Left cardiac atrium (tissue), 4 donors: ENCODE data around the gene VANGL2. TPM values are rescaled to one million over a fixed set of nuclear protein-coding genes. Genes with fewer than 3 reads are reported as not detected.

ENCODE experiments used
- ATAC-seq, 2 donors: fragments of 200-7000 bp; cut with Tn5 transposase; one replicate each; pipeline ENCODE4 v1.9.1; 2020; ENCODE audit warnings: mild to moderate bottlenecking in 2 of 2, moderate library complexity in 2 of 2
- DNase-seq: peaks from one replicate; pipeline ENCODE4 v3.0.0-alpha.2; 2020
- intact Hi-C, 2 donors: fragments of 100-400 bp; cut with DNase I; formaldehyde crosslinking; loops; one replicate each; pipeline versions ENCODE4 v1.14.1 to v1.15.1; 2022 to 2023
- long read RNA-seq: library from polyadenylated mRNA; unstranded; transcript quantifications from one replicate; pipeline ENCODE4 v2.0.0, GENCODE V29; 2021
- total RNA-seq, 2 donors: library from RNA; stranded (reverse); fragmentation: NEBNext Ultra II Directional; extraction: Animal tissue kit (Norgen Biotek cat#: 25700); gene quantifications; one replicate each; pipeline ENCODE4 v1.2.1, GENCODE V29; 2021
- donor health status: DM: no; HTN: yes; CAD: no.
- donor health status: DM: no; HTN: yes; CAD: no; lungs with severe emphysema.
- donor health status: DM: yes; HTN: yes; CAD: no.
- donor health status: Dilated cardiomyopathy.

VANGL2 gene
- total RNA-seq, result 1 to 10 TPM; 4.1 to 5.1 TPM
- long read RNA-seq, result 0 reads

DNA sequence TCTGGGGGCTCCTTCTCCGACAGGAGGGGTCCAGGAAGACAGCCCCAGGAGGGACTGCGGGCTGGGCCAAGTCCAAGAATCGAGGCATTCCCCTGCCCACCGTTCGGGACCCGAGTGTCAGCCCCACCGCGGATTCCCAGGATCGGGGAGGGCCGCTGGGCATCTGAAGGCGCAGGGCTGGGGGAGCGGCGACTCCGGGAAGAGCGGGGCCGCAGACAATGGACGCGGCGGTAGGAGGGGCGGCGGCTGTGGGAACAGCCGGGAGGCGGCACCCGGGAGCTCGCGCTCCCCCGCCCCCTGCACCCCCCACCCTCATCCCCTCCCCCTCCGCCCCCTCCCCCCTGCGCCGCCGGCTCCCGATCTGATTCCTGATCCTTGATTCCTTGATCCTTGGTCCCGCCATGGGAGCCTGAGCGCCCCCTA is at the start of gene VANGL2:
Gene VANGL2 (plus strand): TSS at position 342 of the 423 bp plus-strand sequence. CDS start 15,274 bp downstream, outside the sequence.
- ATAC-seq, result peak; percentile 84 to 86
- DNase-seq, result peak; percentile 84
- intact Hi-C loops, result loop anchor here in 1 of 2 donors (10.0 kb wide), 1 partner anchor 55 kb away; the partner anchor contains the start of genes COPA and NCSTN

DNA sequence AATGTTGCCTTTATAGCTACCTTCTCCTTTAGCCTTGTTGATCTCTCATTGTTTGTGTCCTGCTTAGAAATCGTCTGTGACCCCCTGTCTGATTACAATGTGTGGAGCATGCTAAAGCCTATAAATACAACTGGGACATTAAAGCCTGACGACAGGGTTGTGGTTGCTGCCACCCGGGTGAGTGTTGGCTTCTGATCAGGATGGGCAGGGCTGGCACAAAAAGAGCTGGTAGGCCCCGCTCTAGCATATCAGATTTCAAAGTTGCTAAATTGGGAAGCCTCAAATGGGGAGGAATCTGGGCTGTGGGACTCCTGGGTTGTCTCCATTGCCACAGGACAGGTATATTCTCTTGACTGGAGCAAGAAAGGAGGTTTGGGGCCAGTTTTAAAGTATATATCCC is 48.7 kb upstream of the VANGL2 start:
- intact Hi-C loops, result no loop called here
- no peak for DNase-seq
- ATAC-seq, result peak; percentile 63 to 85

DNA sequence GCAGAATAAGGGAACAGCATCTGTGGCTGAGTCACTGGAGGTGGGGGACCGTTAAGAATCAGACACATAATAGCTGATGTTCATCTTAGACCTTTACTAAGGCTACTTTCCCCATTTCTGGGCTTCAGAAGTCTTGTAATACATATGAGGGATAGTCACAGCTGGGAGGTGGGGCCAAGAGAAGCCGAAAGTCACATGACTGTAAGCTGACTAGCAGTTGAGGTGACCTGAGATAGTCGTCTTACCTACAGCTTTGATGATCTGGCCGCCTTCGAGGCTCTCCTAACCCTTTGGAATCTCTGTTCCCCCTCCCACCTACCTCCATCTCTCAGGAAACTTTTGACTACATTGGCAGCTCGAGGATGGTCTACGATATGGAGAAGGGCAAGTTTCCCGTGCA is 47.8 kb upstream of the VANGL2 start:
- DNase-seq (no peak), ATAC-seq (no peak)
- intact Hi-C loops, result no loop called here

DNA sequence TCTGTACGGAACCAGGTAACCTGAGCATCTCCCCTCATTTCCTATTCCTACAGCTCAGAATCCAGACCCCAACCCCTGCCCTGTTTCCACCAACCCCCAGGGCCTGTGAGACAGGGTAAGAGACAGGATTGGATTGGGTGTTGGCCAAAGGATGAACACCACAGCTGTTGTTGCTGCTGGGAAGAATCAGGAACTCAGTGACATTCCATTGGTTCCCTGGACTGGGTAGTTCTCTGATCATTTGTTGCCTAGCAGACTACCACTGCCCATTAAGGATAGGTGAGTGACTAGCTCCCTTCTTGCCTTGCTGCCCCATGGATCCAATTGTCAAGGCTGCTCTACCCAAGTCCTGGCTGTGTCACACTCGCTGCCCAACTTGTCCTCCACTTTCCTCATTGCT is 47.1 kb upstream of the VANGL2 start:
- ATAC-seq (no peak), DNase-seq (no peak)
- intact Hi-C loops, result no loop called here

DNA sequence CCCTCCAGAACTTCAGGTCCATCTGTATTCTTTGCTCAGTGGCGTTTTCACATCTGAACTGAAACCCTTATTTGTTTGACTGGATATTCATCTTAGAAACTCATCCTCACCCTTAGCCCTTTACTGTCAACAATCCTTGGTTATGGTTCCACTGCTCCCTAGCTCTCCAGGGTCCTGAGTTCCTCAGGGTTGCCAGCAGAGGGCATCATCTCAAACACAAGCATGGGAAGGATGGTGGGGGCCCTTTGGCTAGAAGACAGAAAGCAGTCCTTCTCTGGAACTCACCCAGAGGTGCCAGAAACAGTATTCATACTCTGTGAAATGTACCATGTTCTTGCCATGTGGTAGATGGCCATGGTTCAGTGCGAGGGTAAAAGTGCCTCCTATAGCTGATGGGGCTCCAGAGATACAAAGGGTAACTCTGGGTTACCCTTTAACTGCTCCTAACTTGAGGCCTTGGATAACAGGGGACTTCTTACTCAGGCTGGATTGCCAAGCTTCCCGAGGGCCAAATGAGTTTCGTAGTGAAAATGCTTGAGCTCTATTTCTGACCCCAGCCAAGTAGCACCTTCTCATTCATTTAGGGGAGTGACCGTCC is 45.9 kb upstream of the VANGL2 start:
- ATAC-seq (no peak), DNase-seq (no peak)
- intact Hi-C loops, result no loop called here

DNA sequence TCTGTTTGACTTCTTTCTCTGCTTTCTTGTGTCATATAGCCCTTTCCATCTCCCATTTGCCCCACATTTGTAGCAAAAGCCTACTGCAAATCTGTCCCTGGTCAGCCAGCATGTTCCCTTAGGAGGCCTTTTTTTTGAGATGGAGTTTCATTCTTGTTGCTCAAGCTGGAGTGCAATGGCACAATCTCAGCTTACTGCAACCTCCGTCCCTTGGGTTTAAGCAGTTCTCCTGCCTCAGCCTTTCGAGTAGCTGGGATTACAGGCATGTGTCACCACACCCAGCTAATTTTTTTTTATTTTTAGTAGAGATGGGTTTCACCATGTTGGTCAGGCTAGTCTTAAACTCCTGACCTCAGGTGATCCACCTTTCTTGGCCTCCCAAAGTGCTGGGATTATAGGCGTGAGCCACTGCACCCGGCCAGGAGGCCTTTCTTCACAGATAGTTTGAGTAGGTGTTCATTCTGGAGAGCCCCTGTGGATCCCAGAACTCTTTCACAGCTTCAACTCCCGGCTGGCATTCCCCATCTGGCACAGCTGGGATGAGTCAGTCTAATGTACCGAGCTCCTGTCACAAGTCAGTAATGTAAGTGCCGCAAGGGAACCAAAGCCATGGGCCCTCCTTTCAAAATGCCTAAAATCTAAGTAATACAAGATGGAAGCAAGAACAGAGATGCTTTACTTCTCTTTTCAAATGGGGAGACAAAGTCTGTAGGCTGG is 42.9 kb upstream of the VANGL2 start:
- intact Hi-C loops, result no loop called here
- peak in 1 of 2 donors; percentile 51 for ATAC-seq
- DNase-seq, result no peak

DNA sequence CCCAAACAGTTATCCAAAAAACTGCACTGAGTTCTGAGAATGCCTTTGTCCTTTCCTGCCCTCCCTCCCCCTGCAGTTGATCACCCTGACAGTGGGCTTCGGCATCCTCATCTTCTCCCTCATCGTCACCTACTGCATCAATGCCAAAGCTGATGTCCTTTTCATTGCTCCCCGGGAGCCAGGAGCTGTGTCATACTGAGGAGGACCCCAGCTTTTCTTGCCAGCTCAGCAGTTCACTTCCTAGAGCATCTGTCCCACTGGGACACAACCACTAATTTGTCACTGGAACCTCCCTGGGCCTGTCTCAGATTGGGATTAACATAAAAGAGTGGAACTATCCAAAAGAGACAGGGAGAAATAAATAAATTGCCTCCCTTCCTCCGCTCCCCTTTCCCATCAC is 42.3 kb upstream of the VANGL2 start:
- intact Hi-C loops, result no loop called here
- DNase-seq, result no peak
- no peak for ATAC-seq

DNA sequence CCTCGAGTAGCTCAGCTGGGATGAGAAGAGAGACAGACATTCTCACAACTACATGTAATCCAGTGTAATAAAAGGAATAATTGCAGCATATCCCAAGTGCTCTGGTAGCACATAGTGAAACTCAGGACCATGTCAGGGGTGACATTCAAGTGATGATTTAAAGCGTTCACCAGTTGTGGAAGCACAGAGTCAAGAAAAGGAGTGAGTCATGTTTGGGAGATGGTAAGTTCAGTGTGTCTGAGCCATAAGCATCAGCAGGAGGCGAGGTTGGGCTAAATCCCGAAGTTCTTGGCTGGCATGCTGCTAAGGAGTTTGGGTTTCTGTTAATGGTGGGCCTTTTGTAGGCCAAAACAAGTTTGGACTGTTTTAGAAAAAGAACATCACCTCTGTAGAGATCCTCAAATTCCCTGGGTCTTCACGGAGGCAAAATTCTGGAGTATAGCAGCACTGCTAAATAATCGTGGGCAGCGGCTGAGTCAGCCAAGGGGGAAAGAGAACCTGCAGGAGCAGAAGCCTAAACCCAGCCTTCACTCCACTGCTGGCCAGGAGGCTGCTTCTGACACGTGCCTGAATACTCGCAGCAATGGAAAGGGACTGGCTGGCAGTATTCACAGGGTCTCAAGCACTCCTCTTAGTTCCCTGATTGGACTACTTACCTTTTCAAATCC is 40.7 kb upstream of the VANGL2 start:
- intact Hi-C loops, result no loop called here
- DNase-seq, result no peak
- no peak for ATAC-seq

DNA sequence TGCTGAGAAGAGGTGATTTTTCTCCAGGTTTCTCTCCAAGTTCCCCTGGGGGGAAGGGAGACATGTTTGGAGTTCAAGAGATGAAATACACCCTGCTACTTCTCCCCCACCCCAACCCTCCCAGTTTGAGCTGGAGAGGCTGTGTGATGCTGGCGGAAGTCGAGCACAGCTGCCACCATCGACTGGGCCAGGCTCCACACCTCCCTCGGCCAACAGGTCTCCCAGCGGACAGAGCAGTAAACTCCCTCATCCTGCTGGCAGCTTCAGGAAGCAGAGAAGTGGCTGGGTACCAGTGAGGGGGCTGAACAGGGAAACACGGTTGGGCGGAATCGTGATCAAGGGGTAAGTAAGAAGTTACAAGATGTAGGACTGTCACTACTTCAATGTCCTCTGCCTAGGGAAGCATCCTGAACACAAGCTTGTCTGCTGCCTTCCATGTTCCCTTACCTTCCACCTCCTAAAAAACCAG is 40.1 kb upstream of the VANGL2 start:
- ATAC-seq, result no peak
- no peak for DNase-seq
- intact Hi-C loops, result no loop called here

DNA sequence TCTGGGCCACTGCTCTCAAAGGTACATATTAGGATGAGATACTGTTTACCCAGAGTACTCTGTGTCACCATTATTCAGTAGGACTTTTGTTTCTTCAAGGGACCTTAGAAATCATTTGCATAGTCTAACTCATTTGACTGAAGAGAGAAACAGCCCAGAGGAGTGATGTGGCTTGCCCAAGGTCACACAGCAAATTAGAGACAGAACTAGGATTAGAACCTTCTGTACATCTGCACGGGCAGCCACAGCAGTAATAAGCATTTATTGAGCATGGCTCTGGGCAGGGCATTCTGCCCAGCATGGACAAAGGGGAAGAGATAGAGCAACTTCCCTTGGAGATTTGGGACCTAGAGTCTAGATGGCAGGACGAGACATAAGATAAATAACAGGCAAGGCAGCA is 39.2 kb upstream of the VANGL2 start:
- ATAC-seq (no peak), DNase-seq (no peak)
- intact Hi-C loops, result no loop called here

DNA sequence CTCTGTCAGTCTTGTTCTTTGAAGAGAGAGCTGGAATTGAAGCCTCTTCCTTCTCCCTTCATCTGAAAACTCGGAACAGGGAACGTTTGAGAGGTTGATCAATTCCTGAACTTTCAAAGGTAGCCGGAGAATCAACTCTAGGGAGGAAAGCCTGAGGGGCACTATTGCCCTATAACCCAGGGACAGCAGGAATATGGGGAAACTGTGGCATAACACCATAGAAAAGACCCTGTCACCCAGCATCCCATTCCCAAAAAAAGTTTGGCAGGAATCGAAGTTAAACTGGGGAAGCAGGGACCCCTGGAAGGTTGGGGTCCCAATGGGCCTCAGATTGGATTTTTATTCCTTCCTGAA is 38.6 kb upstream of the VANGL2 start:
- DNase-seq, result no peak
- intact Hi-C loops, result no loop called here
- ATAC-seq, result no peak

DNA sequence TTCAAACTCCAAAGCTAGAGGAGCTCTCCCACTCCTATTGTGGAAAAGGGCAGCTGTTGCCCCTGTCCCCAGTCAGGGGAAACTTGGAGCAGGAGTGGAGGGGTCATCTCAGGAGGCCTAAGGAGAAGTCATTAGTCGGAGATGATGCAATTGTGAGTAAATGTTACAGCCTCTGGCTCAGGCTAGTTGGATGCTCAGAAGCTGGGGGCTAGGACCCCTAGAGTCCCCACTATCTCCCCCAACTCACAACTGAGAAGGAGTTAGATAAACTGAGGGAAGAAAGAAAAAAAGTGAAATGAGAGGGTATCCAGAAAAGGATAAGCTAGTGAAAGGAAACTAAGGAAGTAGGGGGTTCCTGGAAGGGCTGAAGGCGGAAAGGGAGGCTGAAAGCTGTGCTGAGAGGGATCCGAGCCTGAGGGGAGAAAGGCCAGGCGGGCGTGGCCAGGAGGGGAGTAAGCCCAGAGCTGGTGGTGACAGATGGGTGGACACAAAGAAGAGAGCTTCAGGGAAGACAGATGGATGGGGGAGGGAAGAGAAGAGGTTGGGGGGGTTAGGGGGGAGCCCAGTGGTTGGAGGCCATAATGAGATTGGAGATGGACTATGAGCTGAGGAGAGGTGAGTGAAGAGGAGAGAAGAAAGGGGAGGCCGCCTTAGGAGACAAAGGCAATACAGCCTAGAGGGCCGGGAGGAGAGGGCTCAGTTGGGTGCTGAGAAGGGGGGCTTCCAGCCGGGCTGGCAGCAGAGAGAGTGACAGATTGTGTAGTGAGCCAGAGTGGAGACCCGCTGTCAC is 38.0 kb upstream of the VANGL2 start:
- intact Hi-C loops, result no loop called here
- ATAC-seq (no peak), DNase-seq (no peak)

DNA sequence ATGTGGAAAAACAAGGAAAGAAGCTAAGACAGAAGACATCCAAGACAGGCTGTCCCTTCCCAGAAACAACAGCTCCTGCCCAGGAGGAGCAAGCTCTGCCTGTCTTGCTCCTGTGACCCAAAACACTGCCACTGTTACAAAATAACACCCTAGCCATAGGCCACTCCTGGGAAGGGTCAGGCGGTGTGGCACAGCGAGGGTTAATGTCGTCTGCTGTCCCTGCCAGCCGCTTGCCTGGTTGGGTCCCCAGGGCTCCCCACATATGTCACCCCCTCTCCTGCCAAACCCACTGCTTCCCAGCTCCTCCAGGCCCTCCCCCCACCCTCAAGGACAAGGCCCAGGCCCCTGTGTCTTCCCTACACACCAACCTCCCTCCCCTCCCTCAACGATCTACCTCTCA is 37.4 kb upstream of the VANGL2 start:
- no peak for DNase-seq
- ATAC-seq, result no peak
- intact Hi-C loops, result no loop called here

DNA sequence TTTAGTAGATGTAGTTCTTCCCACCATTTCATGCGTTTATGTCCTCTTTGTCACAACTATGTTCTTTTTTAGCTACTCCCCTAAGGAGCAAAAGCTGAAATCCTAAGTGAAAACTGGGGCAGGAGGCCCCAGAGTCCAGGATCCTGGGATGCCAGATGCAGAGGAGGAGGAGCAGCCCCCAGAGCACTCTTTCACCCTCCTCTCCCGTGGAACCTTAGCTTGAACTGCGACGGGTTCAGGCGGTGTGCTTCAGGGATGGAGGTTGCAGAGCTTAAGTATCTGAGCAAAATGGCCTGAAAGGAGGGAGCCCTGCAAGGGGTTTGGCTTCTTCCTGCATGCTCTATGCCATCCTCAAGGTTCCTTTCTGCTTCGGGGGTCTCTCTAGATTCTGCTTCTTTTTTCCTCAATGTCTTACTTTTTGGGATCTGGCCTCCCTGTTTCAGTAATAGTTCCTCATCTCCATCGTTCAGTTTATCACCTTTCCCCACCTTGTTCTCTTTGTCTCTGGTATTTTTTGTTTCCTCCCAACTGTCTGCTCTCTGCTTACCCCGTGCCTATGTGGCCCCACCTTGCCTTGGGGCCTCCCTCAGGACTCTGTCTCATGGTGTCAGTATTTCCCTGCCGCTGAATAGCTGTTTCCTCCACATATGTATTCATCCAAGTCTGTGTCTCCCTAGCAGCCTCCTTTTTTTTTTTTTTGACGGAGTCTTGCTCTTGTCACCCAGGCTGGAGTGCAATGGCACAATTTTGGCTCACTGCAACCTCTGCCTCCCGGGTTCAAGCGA is 36.2 kb upstream of the VANGL2 start:
- no peak for DNase-seq
- ATAC-seq, result no peak
- intact Hi-C loops, result no loop called here

DNA sequence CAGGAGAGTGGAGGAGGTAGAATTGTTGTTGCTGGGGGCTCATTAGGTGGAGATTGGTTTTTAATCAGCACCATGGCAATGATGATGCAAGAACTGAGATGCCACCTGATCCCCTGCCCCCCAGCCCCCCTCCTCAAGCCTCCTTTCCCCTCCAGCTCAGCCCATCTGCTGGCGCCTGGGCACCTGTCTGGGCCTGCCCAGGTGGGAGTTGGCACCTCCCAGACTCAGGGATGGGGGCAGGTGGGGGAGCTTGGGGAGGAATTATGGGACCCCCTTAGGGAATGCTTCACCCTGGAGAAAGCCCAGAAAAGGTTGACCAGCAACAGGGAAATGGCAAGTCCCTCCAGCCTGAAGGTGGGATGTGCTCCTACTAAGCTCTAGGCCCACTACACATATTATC is 35.0 kb upstream of the VANGL2 start:
- ATAC-seq (no peak), DNase-seq (no peak)
- intact Hi-C loops, result no loop called here

DNA sequence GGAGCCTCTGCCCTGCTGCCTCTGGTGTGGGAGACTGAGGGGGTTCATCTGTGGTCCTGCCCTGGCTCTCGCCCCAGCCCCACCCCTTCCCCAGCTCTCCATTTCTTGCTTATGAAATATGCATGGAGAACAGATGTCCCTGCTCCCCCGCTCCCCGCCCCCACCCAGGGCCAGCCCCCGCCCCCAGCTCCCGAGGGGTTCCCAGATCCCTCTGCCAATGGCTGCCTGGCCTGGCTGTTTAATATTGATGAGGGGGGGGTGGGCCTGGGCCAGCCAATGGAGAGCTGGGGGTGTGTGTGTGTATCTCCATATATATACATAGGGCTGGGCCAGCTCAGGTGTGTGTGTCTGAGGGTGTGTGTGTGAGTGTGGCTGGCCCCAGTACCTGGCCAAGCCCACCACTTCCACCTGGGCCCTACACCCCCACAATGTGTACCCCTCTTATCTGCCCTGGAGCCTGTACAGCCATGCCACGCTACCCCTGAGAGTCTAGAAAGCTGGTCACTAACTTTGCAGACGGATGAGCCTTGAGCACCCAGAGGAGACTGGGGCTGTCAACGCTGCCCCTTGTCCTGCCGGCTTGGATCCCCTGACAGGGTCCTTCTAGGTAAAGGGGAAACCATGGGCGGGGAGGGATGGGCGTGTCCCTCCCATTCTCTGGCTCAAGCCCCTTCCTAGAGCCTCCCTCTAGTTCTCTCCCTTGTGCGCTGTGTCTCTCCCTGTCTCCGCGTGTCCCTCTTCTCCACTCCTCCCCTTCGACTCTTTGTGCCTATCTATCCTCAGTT is 33.4 kb upstream of the VANGL2 start, which contains the start of gene NHLH1:
Gene NHLH1 (plus strand): TSS at position 341 of the 785 bp plus-strand sequence. CDS start 3,661 bp downstream, outside the sequence.
- intact Hi-C loops, result no loop called here
- no peak for ATAC-seq
- no peak for DNase-seq

DNA sequence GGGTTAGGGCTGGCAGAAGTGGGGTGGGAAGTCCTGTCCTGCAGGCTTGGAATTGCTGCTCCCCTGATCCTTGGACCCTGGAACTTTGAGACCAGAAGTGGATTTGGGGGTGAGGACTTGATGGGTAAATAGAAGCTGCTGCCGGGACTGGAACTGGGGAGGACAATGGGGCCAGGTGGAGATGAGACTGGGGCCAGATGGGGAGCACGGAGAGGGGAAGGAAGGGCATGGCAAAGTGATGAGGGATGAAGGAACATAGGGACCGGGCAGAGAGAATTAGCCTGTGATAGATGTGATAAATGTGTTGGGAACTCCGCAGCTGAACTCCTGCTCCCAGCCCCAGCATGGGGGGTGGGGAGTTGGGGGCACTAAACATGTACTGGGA is 32.9 kb upstream of the VANGL2 start:
- DNase-seq (no peak), ATAC-seq (no peak)
- intact Hi-C loops, result no loop called here
